ENCODE data around the gene SH3BGR.

DNA sequence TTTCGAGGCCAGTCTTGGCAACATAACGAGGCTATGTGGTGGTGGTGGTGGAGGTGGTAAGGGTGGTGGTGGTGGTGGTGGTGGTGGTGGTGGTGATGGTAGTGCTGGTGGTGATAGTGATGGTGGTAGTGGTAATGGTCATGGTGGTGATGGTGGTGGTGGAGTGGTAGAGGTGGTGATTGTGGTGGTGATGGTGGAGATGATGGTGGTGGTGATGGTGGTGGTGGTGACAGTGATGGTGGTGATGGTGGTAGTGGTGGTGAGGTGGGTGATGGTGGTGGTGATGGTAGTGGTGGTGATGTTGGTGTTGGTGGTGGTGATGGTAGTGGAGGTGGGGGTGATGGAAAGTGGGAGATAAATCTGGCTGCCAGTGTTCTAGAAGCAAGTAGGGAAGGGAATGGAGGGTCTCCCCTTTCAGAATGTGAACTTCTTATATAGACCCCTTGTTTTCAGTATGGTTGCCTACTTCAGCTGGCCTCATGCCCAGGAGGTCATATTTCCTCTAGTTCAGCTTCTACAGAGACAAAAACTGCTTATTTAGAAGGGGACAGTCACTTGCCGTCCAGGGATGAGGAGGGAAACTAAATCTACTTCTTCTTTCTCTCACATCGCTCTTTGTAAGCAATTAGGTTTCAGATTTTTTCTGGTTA lies 27.5 kb downstream of the SH3BGR start:
- TF ChIP-seq POLR2AphosphoS5 (IDR thresholded peaks at IDR 0.05; ENCODE audit: low read depth, low read length) = no peak
- no peak for TF ChIP-seq POLR2A (IDR thresholded peaks at IDR 0.05; ENCODE audit: low read depth, low read length)
